Left lung (tissue), 10 donors: Measurements from ENCODE around the gene SPSB4. TPM values are rescaled to one million over a fixed set of nuclear protein-coding genes. Genes with fewer than 3 reads are reported as not detected.

Experiments
- ATAC-seq: fragments of 200-7000 bp; cut with Tn5 transposase; one replicate; pipeline ENCODE4 v1.9.1; 2020; ENCODE audit warnings: moderate library complexity
- DNase-seq, 4 donors: peaks; one replicate each; pipeline ENCODE4 v3.0.0-alpha.2; 2013 to 2020
- H3K27ac ChIP-seq, 2 donors: fragments of 200-600 bp; sonication (generic) in 1 of 2; one replicate each; pipeline versions ENCODE4 v1.5.0 to v1.8.0; 2020 to 2021
- H3K27me3 ChIP-seq, 2 donors: fragments of 200-600 bp; sonication (generic) in 1 of 2; one replicate each; pipeline versions ENCODE4 v1.5.0 to v1.8.0; 2020 to 2021
- H3K36me3 ChIP-seq, 2 donors: fragments of 200-600 bp; sonication (generic) in 1 of 2; one replicate each; pipeline versions ENCODE4 v1.5.0 to v1.8.0; 2020 to 2021
- H3K4me1 ChIP-seq, 2 donors: fragments of 200-600 bp; one replicate each; pipeline ENCODE4 v1.8.0; 2021
- H3K4me3 ChIP-seq, 2 donors: fragments of 200-600 bp; sonication (generic) in 1 of 2; one replicate each; pipeline versions ENCODE4 v1.5.0 to v1.8.0; 2020 to 2021; ENCODE audit warnings: mild to moderate bottlenecking in 1 of 2
- H3K9me3 ChIP-seq, 2 donors: fragments of 200-600 bp; sonication (generic) in 1 of 2; one replicate each; pipeline versions ENCODE4 v1.5.0 to v1.8.0; 2020 to 2021
- CTCF ChIP-seq, 2 donors: fragments of 200-600 bp; sonication (generic) in 1 of 2; IDR thresholded peaks; one replicate each; pipeline versions ENCODE4 v1.5.0 to v1.8.0; 2021; ENCODE audit warnings: antibody characterized with exemption in 2 of 2
- intact Hi-C, 2 donors: fragments of 100-400 bp; cut with DNase I; formaldehyde crosslinking; loops; one replicate each; pipeline versions ENCODE4 v1.11.2 to v1.14.2; 2022
- polyA plus RNA-seq, 6 donors: library from polyadenylated mRNA; unstranded; fragments of 120-200 nt; gene quantifications; one replicate each; pipeline ENCODE4 v1.2.1, GENCODE V29; 2013; ENCODE audit not compliant: insufficient read length in 6 of 6
- total RNA-seq, 2 donors: library from RNA; stranded (reverse); fragmentation: NEBNext Ultra II Directional; extraction: Animal tissue kit (Norgen Biotek cat#: 25700); gene quantifications; one replicate each; pipeline ENCODE4 v1.2.1, GENCODE V29; 2021
- donor health status: DM: no; HTN: yes; CAD: no.
- donor health status: DM: no; HTN: no; CAD: no.

SPSB4 gene
- total and polyA plus RNA-seq, 8 donors = 1.3 to 9.9 (median 6.2) TPM

DNA sequence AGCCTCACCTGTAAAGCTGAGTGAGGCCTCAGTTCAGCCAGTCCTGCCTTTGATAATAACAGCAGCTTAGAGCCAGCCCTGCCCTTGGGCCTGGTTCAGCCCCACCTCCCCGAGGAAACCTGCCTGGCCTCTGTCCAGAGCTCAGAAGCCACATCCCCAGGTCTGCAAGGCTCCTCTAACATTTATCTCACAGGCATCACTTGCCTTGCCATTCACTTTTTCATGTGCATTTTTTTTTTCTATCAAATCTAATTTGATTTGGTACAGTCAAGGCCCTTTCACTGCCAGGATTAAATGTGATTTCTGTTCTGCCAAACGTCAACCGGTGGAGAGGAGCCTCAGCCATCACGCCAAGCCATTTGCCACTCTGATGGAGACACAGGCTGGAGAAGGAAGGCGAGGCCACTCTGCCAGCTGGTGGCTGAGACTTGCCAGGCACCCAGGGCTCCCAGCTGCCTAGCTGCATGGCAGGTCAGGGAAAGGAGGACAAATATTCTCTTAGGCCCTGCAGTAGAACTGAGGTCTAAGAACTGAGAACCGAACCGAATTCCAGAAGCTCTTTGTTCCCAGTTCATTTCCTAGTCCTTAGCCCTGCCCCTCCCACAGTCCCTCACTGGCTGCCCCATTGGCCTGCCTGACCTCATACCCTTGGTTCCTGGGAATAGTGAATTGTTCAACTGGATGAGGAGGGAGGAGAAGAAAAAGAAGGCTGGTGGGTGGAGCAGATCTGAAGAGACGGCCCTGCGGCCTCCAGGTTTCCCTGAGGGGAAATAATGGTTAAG is 76.4 kb downstream of the SPSB4 start:
- no peak for TF ChIP-seq CTCF (IDR thresholded peaks at IDR 0.05)
- no peak overlapping the region for H3K27ac ChIP-seq
- no peaks in the 10 kb centered on the region for H3K27me3 ChIP-seq
- no peaks in the 10 kb centered on the region for H3K9me3 ChIP-seq
- intact Hi-C loops = no loop called here
- no peaks in the 10 kb centered on the region for H3K4me1 ChIP-seq
- ATAC-seq (no peak), DNase-seq (no peak)
- H3K4me3 ChIP-seq = no peak overlapping the region
- H3K36me3 ChIP-seq = no peaks in the 10 kb centered on the region

- no peak for TF ChIP-seq CTCF (IDR thresholded peaks at IDR 0.05)
- intact Hi-C loops = no loop called here
- Histone ChIP-seq H3K27ac (no peak overlapping the region), H3K27me3 (no peaks in the 10 kb centered on the region), H3K9me3 (no peaks in the 10 kb centered on the region), H3K36me3 (no peaks in the 10 kb centered on the region), H3K4me3 (no peak overlapping the region), H3K4me1 (no peaks in the 10 kb centered on the region)
- ATAC-seq (no peak), DNase-seq (no peak)
These were observed 77.1 kb downstream of the SPSB4 start for GRCh38 chr3:141128126-141128777.

GRCh38 chr3:141129049-141129448 is 77.9 kb downstream of the SPSB4 start:
- Histone ChIP-seq H3K27ac (no peak overlapping the region), H3K4me3 (no peak overlapping the region), H3K36me3 (no peaks in the 10 kb centered on the region), H3K27me3 (no peaks in the 10 kb centered on the region), H3K9me3 (no peaks in the 10 kb centered on the region), H3K4me1 (no peaks in the 10 kb centered on the region)
- TF ChIP-seq CTCF (IDR thresholded peaks at IDR 0.05) = no peak
- DNase-seq = no peak
- intact Hi-C loops = no loop called here
- ATAC-seq = no peak

- ATAC-seq (no peak), DNase-seq (no peak)
- Histone ChIP-seq H3K4me3 (no peak overlapping the region), H3K27me3 (no peaks in the 10 kb centered on the region), H3K9me3 (no peaks in the 10 kb centered on the region), H3K36me3 (no peaks in the 10 kb centered on the region), H3K4me1 (no peaks in the 10 kb centered on the region), H3K27ac (no peak overlapping the region)
- no peak for TF ChIP-seq CTCF (IDR thresholded peaks at IDR 0.05)
- intact Hi-C loops = no loop called here
These were observed 78.4 kb downstream of the SPSB4 start for GRCh38 chr3:141129541-141130011.

- Histone ChIP-seq H3K4me3 (no peak overlapping the region), H3K27me3 (no peaks in the 10 kb centered on the region), H3K4me1 (no peaks in the 10 kb centered on the region), H3K9me3 (peaks cover 0 to 17% of the 10 kb centered on the region in 2 donors), H3K27ac (no peak overlapping the region), H3K36me3 (no peaks in the 10 kb centered on the region)
- no peak for TF ChIP-seq CTCF (IDR thresholded peaks at IDR 0.05)
- DNase-seq = no peak
- intact Hi-C loops = no loop called here
- no peak for ATAC-seq
These were observed 92.4 kb downstream of the SPSB4 start for GRCh38 chr3:141143517-141143916.
